Brain microvascular endothelial cell (primary cell): ENCODE results near the gene ASCC2.

ENCODE experiments used
- DNase-seq: peaks from one replicate; pipeline ENCODE4 v3.0.0-alpha.2; 2020
- H3K27ac ChIP-seq: fragments of 250-450 bp; sonication (Bioruptor Pico); 2 replicates; pipeline ENCODE4 v1.5.1; 2020; ENCODE audit warnings: mild to moderate bottlenecking, moderate library complexity
- H3K27me3 ChIP-seq: fragments of 250-450 bp; sonication (Bioruptor Pico); replicated peaks from 2 replicates; pipeline ENCODE4 v1.5.1; 2020; ENCODE audit warnings: mild to moderate bottlenecking
- H3K36me3 ChIP-seq: fragments of 250-450 bp; sonication (Bioruptor Pico); replicated peaks from 2 replicates; pipeline ENCODE4 v1.5.1; 2020; ENCODE audit warnings: mild to moderate bottlenecking
- H3K4me3 ChIP-seq: 2 replicates; pipeline ENCODE4 v1.5.1; 2011; ENCODE audit warnings: low read depth, mild to moderate bottlenecking, control low read depth, low read length, moderate library complexity
- in situ Hi-C: cut with HindIII; loops from 2 replicates; pipeline ENCODE4 v1.10.0; 2017; ENCODE audit warnings: low sequenced_read_pairs, low pct_ligation_motif_present
- TF ChIP-seq, protein P1 (sequence below): IDR thresholded peaks from 2 replicates; pipeline ENCODE4 v1.5.1; 2011; ENCODE audit warnings: low read depth, mild to moderate bottlenecking, moderate library complexity, low read length, control low read depth, inconsistent platforms; ENCODE audit errors: missing control alignments

The ASCC2 gene, protein sequence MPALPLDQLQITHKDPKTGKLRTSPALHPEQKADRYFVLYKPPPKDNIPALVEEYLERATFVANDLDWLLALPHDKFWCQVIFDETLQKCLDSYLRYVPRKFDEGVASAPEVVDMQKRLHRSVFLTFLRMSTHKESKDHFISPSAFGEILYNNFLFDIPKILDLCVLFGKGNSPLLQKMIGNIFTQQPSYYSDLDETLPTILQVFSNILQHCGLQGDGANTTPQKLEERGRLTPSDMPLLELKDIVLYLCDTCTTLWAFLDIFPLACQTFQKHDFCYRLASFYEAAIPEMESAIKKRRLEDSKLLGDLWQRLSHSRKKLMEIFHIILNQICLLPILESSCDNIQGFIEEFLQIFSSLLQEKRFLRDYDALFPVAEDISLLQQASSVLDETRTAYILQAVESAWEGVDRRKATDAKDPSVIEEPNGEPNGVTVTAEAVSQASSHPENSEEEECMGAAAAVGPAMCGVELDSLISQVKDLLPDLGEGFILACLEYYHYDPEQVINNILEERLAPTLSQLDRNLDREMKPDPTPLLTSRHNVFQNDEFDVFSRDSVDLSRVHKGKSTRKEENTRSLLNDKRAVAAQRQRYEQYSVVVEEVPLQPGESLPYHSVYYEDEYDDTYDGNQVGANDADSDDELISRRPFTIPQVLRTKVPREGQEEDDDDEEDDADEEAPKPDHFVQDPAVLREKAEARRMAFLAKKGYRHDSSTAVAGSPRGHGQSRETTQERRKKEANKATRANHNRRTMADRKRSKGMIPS

DNA sequence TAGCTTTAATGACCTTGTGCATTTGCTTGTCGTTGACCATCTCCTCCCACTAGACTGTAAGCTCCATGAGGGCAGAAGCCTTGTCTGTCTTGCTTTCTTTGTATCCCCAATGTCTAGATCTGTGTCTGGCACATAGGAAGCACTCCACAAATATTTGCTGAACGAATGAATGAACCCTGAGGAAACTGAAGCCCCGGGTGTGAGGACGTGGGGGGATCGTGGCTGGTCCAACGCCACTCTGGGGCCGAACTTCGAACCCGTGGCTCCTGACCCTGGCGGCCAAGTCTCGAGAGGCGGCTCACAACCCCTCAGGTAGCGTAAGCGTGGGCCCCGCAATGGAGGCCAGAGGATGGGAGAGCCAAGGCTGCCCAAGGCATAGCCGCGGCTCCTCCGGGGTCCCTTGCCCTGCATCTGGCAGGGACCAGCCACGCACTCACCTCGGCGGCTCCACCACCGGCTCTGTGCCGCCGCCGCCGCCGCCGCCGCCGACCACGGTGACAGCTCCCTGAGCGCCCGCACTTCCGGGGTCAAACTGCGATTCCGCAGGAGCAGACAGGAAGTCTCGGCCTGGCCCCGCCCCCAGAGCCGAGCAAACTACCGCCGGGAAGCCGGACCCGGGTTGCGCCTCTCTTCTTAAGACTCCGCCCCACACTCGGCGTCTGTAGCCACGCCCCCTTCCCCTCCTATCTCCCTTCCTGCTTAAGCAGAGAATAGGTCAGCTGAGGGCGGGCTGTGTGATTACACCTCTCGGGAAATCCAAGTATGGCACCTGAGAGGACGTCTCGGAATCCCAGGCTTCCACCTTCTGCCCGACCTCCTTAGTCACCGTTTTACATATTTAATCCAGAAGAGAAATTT lies at the start of gene ASCC2:
ASCC2 (minus strand) TSS at position 534 of the 858 bp plus-strand sequence. CDS start 5,949 bp downstream, outside the sequence.
- Histone ChIP-seq H3K36me3 (peaks cover 9% of the 10 kb centered on the region), H3K27ac (peak within 1 kb of the TSS; percentile 79), H3K4me3 (peak within 1 kb of the TSS; percentile 70), H3K27me3 (no peaks in the 10 kb centered on the region)
- in situ Hi-C loops: no loop called here
- TF ChIP-seq, protein P1, sequence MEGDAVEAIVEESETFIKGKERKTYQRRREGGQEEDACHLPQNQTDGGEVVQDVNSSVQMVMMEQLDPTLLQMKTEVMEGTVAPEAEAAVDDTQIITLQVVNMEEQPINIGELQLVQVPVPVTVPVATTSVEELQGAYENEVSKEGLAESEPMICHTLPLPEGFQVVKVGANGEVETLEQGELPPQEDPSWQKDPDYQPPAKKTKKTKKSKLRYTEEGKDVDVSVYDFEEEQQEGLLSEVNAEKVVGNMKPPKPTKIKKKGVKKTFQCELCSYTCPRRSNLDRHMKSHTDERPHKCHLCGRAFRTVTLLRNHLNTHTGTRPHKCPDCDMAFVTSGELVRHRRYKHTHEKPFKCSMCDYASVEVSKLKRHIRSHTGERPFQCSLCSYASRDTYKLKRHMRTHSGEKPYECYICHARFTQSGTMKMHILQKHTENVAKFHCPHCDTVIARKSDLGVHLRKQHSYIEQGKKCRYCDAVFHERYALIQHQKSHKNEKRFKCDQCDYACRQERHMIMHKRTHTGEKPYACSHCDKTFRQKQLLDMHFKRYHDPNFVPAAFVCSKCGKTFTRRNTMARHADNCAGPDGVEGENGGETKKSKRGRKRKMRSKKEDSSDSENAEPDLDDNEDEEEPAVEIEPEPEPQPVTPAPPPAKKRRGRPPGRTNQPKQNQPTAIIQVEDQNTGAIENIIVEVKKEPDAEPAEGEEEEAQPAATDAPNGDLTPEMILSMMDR: no peak
- peak; percentile 96 for DNase-seq

DNA sequence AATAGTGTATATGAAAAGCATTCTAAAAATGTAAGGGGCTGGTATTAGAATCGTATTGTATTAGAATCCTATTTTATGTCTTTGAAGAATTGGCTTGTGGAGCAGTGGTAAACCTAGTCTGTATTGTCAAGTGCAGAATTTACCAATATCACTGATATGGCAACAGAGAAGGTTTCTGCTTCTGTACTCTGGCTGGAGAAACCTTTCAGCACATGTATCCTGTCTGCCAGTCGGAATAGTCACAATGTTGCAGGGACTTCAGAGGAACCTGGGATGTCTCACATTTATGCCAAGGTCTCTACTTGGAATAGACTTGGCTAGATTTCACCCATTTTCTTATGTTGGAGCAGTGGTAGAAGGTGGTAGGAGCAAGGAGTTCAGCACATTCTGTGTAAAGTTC lies 49.3 kb upstream of the ASCC2 start:
- no peaks in the 10 kb centered on the region for H3K27me3 ChIP-seq
- in situ Hi-C loops: no loop called here
- TF ChIP-seq, protein P1: no peak
- H3K27ac ChIP-seq: no peak overlapping the region
- H3K36me3 ChIP-seq: no peaks in the 10 kb centered on the region
- no peak for DNase-seq
- no peak overlapping the region for H3K4me3 ChIP-seq

DNA sequence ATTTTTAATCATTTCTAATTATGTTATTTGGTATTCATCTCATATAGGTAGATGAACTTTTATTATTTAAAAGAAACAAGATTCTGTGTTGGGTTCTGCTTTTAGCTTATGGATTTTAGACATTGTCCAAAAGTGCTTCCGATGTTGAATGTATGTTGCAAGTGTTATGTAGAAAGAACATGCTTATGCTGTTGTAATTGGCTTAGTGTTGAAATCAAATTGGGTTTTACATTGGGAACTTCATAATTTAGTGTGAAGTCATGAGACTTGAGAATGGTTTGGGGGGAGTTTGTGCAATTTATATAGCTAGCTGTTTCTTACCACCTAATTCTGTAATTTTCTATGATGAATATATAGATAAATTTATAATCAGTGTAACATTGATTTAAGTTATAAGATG lies 48.5 kb upstream of the ASCC2 start:
- Histone ChIP-seq H3K27ac (no peak overlapping the region), H3K36me3 (no peaks in the 10 kb centered on the region), H3K4me3 (no peak overlapping the region), H3K27me3 (no peaks in the 10 kb centered on the region)
- no peak for DNase-seq
- TF ChIP-seq, protein P1: no peak
- in situ Hi-C loops: no loop called here

DNA sequence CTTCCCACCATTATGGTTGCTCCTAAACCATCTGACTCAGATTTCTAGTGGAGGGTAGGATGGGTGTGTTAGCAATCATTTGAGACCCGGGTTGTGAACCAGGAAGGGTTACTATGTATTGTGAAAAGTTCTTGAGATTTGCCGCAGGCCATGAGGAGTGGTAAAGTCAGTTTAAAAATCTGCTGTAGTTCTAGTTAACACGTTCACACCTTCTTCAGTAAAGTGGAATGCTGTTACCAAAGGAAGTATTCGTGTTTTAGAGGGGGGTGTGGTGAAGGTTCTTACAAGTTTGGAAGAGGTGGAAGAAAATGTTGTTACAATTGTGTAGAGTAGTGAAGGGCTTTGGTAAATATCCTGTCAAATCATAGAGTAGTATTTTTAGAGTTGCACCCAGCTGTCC lies 47.5 kb upstream of the ASCC2 start:
- Histone ChIP-seq H3K27me3 (no peaks in the 10 kb centered on the region), H3K27ac (no peak overlapping the region), H3K4me3 (no peak overlapping the region), H3K36me3 (no peaks in the 10 kb centered on the region)
- DNase-seq: no peak
- in situ Hi-C loops: no loop called here
- TF ChIP-seq, protein P1: no peak

DNA sequence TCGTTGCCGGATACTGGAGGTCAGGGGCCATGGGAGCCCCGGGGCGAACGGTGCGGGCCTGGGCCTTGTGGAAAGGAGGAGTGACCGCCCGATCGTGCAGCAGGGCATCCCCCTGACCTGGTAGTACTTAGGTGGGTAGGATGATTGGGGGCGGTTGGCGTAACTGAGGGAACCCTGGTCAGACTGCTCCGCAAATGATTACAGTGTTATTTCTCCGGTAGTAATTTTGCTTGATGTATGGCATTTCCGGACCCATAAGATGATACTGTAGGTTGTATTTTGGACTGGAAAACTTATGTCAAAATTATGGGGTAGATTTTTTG lies 45.7 kb upstream of the ASCC2 start:
- Histone ChIP-seq H3K27ac (peak overlapping the region; percentile 81), H3K4me3 (peak overlapping the region; percentile 69)
- TF ChIP-seq, protein P1: no peak

More for the DNA sequence above, 45.7 kb upstream of the ASCC2 start:
- Histone ChIP-seq H3K36me3 (no peaks in the 10 kb centered on the region), H3K27me3 (no peaks in the 10 kb centered on the region)
- DNase-seq: peak; percentile 7
- in situ Hi-C loops: no loop called here
